Erythroblast (primary cell): ENCODE results near the gene HDGFL2.

Experiments
- GATA1 ChIP-seq: IDR thresholded peaks from 2 replicates; pipeline ENCODE4 v1.6.1; 2011; ENCODE audit warnings: low read depth, mild to moderate bottlenecking, control low read depth, low read length, moderate library complexity
- POLR2A ChIP-seq: IDR thresholded peaks from 2 replicates; pipeline ENCODE4 v1.6.1; 2011; ENCODE audit warnings: mild to moderate bottlenecking, low read length

- no peak for TF ChIP-seq POLR2A
- TF ChIP-seq GATA1, result no peak
These were observed 66.0 kb downstream of the HDGFL2 start for GRCh38 chr19:4537953-4538600.
